IMR-90 (cell line): Measurements from ENCODE around the gene MBTD1. TPM values are rescaled to one million over a fixed set of nuclear protein-coding genes. Genes with fewer than 3 reads are reported as not detected.

Experiments
- ATAC-seq: fragments of 200-7000 bp; cut with Tn5 transposase; 2 replicates; pipeline ENCODE4 v1.9.1; 2020; ENCODE audit warnings: low read depth, mild to moderate bottlenecking, moderate library complexity
- BruUV-seq: library from RNA; stranded (reverse); fragments of 400-500 nt; replicated peaks from 2 replicates; lab custom pipeline; 2021; lab: Mats Ljungman, UMichigan
- CTCF ChIA-PET: fragments of 300-600 bp; formaldehyde crosslinking; extraction: SDS; loops from one replicate; lab custom pipeline; 2021; ENCODE audit warnings: antibody characterized with exemption; lab: Yijun Ruan, JAX
- POLR2A ChIA-PET: fragments of 300-600 bp; sonication (Branson Sonifier 250); formaldehyde crosslinking; loops from one replicate; lab custom pipeline; 2022; ENCODE audit warnings: antibody characterized with exemption; ENCODE audit not compliant: unreplicated experiment; lab: Charles Lee
- DNase-seq: peaks from one replicate; pipeline ENCODE4 v3.0.0; 2013
- H2AFZ ChIP-seq: replicated peaks from 2 replicates; pipeline ENCODE3; 2013; ENCODE audit warnings: low read length, mild to moderate bottlenecking; ENCODE audit not compliant: poor library complexity
- H2AK5ac ChIP-seq: 2 replicates; pipeline ENCODE4 v1.6.1; 2013; ENCODE audit warnings: low read depth, low read length, inconsistent platforms
- H2AK9ac ChIP-seq: replicated peaks from 2 replicates; pipeline ENCODE3; 2013; ENCODE audit warnings: mild to moderate bottlenecking, low read depth, low read length, moderate library complexity; ENCODE audit not compliant: poor library complexity
- H2BK120ac ChIP-seq: 2 replicates; pipeline ENCODE4 v1.6.1; 2013; ENCODE audit warnings: low read depth, low read length, inconsistent platforms
- H2BK15ac ChIP-seq: 3 replicates; pipeline ENCODE4 v1.6.1; 2013; ENCODE audit warnings: low read depth, low read length, inconsistent platforms
- H2BK20ac ChIP-seq: 2 replicates; pipeline ENCODE4 v1.6.1; 2013; ENCODE audit warnings: low read depth, mild to moderate bottlenecking, inconsistent platforms, low read length, moderate library complexity
- H2BK5ac ChIP-seq: 2 replicates; pipeline ENCODE4 v1.6.1; 2013; ENCODE audit warnings: mild to moderate bottlenecking, low read depth, low read length, inconsistent platforms; ENCODE audit not compliant: poor library complexity, severe bottlenecking
- H3K14ac ChIP-seq: replicated peaks from 2 replicates; pipeline ENCODE4 v1.6.1; 2013; ENCODE audit warnings: low read depth, low read length, inconsistent platforms
- H3K18ac ChIP-seq: 2 replicates; pipeline ENCODE4 v1.6.1; 2013; ENCODE audit warnings: low read depth, low read length, control low read depth
- H3K23ac ChIP-seq: 2 replicates; pipeline ENCODE4 v1.6.1; 2013; ENCODE audit warnings: low read depth, low read length, inconsistent platforms
- H3K27ac ChIP-seq: 2 replicates; pipeline ENCODE4 v1.5.1; 2013; ENCODE audit warnings: mild to moderate bottlenecking, control low read depth, low read length; ENCODE audit not compliant: insufficient read depth
- H3K27me3 ChIP-seq: 2 replicates; pipeline ENCODE4 v1.6.1; 2013; ENCODE audit warnings: low read length; ENCODE audit not compliant: control insufficient read depth, insufficient read depth
- H3K36me3 ChIP-seq: 2 replicates; pipeline ENCODE4 v1.6.1; 2013; ENCODE audit warnings: low read length, mixed read lengths; ENCODE audit not compliant: control insufficient read depth, insufficient read depth
- H3K4ac ChIP-seq: 2 replicates; pipeline ENCODE4 v1.6.1; 2013; ENCODE audit warnings: low read depth, low read length, inconsistent platforms
- H3K4me1 ChIP-seq: 2 replicates; pipeline ENCODE4 v1.6.1; 2013; ENCODE audit warnings: low read length, mixed read lengths; ENCODE audit not compliant: control insufficient read depth, insufficient read depth
- H3K4me2 ChIP-seq: 2 replicates; pipeline ENCODE4 v1.6.1; 2013; ENCODE audit warnings: low read depth, mild to moderate bottlenecking, control low read depth, low read length, moderate library complexity
- H3K4me3 ChIP-seq: 2 replicates; pipeline ENCODE4 v1.5.1; 2013; ENCODE audit warnings: low read depth, mild to moderate bottlenecking, control low read depth, low read length, moderate library complexity; ENCODE audit not compliant: insufficient read depth
- H3K56ac ChIP-seq: 2 replicates; pipeline ENCODE4 v1.6.1; 2013; ENCODE audit warnings: low read length, inconsistent platforms; ENCODE audit not compliant: insufficient read depth; ENCODE audit errors: extremely low read depth
- H3K79me1 ChIP-seq, 2 experiments: 2 replicates each; pipeline ENCODE4 v1.6.1; 2013; ENCODE audit warnings: low read length in 2 of 2, inconsistent platforms in 1 of 2, low read depth in 1 of 2
- H3K9ac ChIP-seq: 2 replicates; pipeline ENCODE4 v1.6.1; 2013; ENCODE audit warnings: low read depth, low read length, control low read depth
- H3K9me1 ChIP-seq: 2 replicates; pipeline ENCODE4 v1.6.1; 2013; ENCODE audit warnings: low read length, inconsistent platforms; ENCODE audit not compliant: insufficient read depth
- H3K9me3 ChIP-seq: 2 replicates; pipeline ENCODE4 v1.6.1; 2013; ENCODE audit warnings: low read length; ENCODE audit not compliant: control insufficient read depth, insufficient read depth
- H4K20me1 ChIP-seq: 2 replicates; pipeline ENCODE4 v1.6.1; 2013; ENCODE audit warnings: low read length, inconsistent platforms; ENCODE audit not compliant: insufficient read depth
- H4K5ac ChIP-seq: 2 replicates; pipeline ENCODE4 v1.6.1; 2013; ENCODE audit warnings: mild to moderate bottlenecking, low read depth, low read length, control low read depth
- H4K8ac ChIP-seq, 2 experiments: 2 replicates each; pipeline ENCODE4 v1.6.1; 2013; ENCODE audit warnings: low read depth in 2 of 2, low read length in 2 of 2, control low read depth in 1 of 2, inconsistent platforms in 1 of 2
- H4K91ac ChIP-seq: 2 replicates; pipeline ENCODE4 v1.6.1; 2013; ENCODE audit warnings: low read depth, low read length, inconsistent platforms; ENCODE audit not compliant: insufficient read depth
- CHD1 ChIP-seq: IDR thresholded peaks from 2 replicates; pipeline ENCODE4 v1.6.1; 2012; ENCODE audit warnings: low read depth, low read length, improper control_type of control experiment
- CTCF ChIP-seq: conservative IDR thresholded peaks from 2 replicates; pipeline ENCODE4 v1.5.1; 2012; ENCODE audit warnings: mild to moderate bottlenecking, low read depth, low read length, improper control_type of control experiment
- FOS ChIP-seq: fragments of 150-350 bp; IDR thresholded peaks from 2 replicates; pipeline ENCODE4 v1.6.1; 2016; ENCODE audit warnings: low read depth, low read length
- MXI1 ChIP-seq: IDR thresholded peaks from 2 replicates; pipeline ENCODE4 v1.6.1; 2012; ENCODE audit warnings: low read depth, mild to moderate bottlenecking, low read length, moderate library complexity, borderline replicate concordance
- NFE2L2 ChIP-seq: fragments of 150-350 bp; IDR thresholded peaks from 2 replicates; pipeline ENCODE4 v1.6.1; 2016; ENCODE audit warnings: low read depth, mild to moderate bottlenecking, low read length
- USF2 ChIP-seq: fragments of 150-350 bp; IDR thresholded peaks from 2 replicates; pipeline ENCODE4 v1.6.1; 2017; ENCODE audit warnings: mild to moderate bottlenecking, antibody characterized with exemption, low read length, low read depth
- WGBS, 2 experiments: methylation state at CpG; one replicate each; pipeline versions ENCODE4 v1.1.5 to v1.1.7; 2013; ENCODE audit warnings: missing lambda C conversion rate in 2 of 2; ENCODE audit not compliant: insufficient read length in 1 of 2; ENCODE audit errors: extremely low coverage in 2 of 2; 5-methylcytosine and 5-hydroxymethylcytosine counted together
- dilution Hi-C: fragments of 300-500 bp; cut with HindIII; formaldehyde crosslinking; loops from one replicate; pipeline ENCODE4 v1.14.3; 2018; ENCODE audit warnings: low sequenced_read_pairs; ENCODE audit not compliant: unreplicated experiment
- in situ Hi-C: fragments of 300-500 bp; cut with MboI; formaldehyde crosslinking; loops from 3 replicates; pipeline ENCODE4 v1.14.3; 2019; ENCODE audit warnings: low sequenced_read_pairs, inconsistent platforms, mixed read lengths
- intact Hi-C: fragments of 100-400 bp; cut with micrococcal nuclease; formaldehyde crosslinking; loops from 2 replicates; pipeline ENCODE4 v1.10.0; 2022
- polyA plus RNA-seq, 3 experiments: library from polyadenylated mRNA; depleted of rRNA; stranded (reverse); fragments of >200 nt; gene quantifications; 2 replicates each; pipeline ENCODE4 v1.2.3, GENCODE V29; 2012; ENCODE audit warnings: low replicate concordance in 1 of 3
- total RNA-seq: library from RNA; depleted of rRNA; stranded (reverse); fragments of >200 nt; gene quantifications from 2 replicates; pipeline ENCODE4 v1.2.3, GENCODE V29; 2012

MBTD1 gene
- total and polyA plus RNA-seq, 2 of the 4 experiments (the other 2 are of a cell fraction), result 3.2 to 5.6 TPM

- TF ChIP-seq CTCF, result no peak
Measured at GRCh38 chr17:51164911-51165679, 94.8 kb downstream of the MBTD1 start (continued).

GRCh38 chr17:51161541-51161940, 98.3 kb downstream of the MBTD1 start:
- POLR2A ChIA-PET, result interaction anchor here (0.7 kb wide), 1 partner anchor 512 kb away, joined by 12 read pairs; no protein-coding TSS in a partner anchor
- dilution Hi-C loops, result no loop called here
- no peak overlapping the region for H3K4ac ChIP-seq
- peaks cover 17 to 56% of the 10 kb centered on the region in 2 experiments for H3K79me1 ChIP-seq
- 0 out of 2 replicates have a peak, but pooled peaks cover 5% of the 10 kb centered on the region for H3K9me1 ChIP-seq
- no peak overlapping the region for H3K14ac ChIP-seq
- H2BK5ac ChIP-seq, result no peak overlapping the region
- no peak overlapping the region for H3K4me3 ChIP-seq
- no peak overlapping the region for H4K5ac ChIP-seq
- H2BK15ac ChIP-seq, result no peak overlapping the region
- H2AFZ ChIP-seq, result no peak overlapping the region
- H3K4me1 ChIP-seq, result peaks cover 4% of the 10 kb centered on the region; the same call in 1 of the 2 replicates
- no peak overlapping the region for H3K27ac ChIP-seq
- H3K9ac ChIP-seq, result no peak overlapping the region
- H4K91ac ChIP-seq, result no peak overlapping the region
- H2BK20ac ChIP-seq, result no peak overlapping the region
- H3K9me3 ChIP-seq, result no peaks in the 10 kb centered on the region
- no peak for ATAC-seq
- H3K4me2 ChIP-seq, result no peak overlapping the region
- BruUV-seq, result no TSS peak
- CTCF ChIA-PET, result interaction anchor here (1.3 kb wide), 1 partner anchor 8 kb away, joined by 7 read pairs; the partner anchor contains the start of gene NME1
- no peaks in the 10 kb centered on the region for H3K27me3 ChIP-seq
- in situ Hi-C loops, result no loop called here
- TF ChIP-seq USF2, result no peak
- no peak for TF ChIP-seq NFE2L2
- TF ChIP-seq CTCF, result no peak
- TF ChIP-seq CHD1, result no peak
- TF ChIP-seq MXI1, result no peak
- TF ChIP-seq FOS, result no peak
- no peak overlapping the region for H2AK5ac ChIP-seq
- no peak overlapping the region for H3K18ac ChIP-seq
- H3K23ac ChIP-seq, result no peak overlapping the region
- WGBS, 2 experiments, result no CpG with 5 or more reads among the region's 3 CpGs
- H3K56ac ChIP-seq, result no peak overlapping the region
- DNase-seq, result no peak
- intact Hi-C loops, result no loop called here
- H4K20me1 ChIP-seq, result peaks cover 9% of the 10 kb centered on the region
- no peak overlapping the region for H2AK9ac ChIP-seq
- peaks cover 31% of the 10 kb centered on the region for H3K36me3 ChIP-seq
- no peak overlapping the region for H4K8ac ChIP-seq
- no peak overlapping the region for H2BK120ac ChIP-seq
